K562 (cell line): ENCODE results near the gene MBNL1. TPM values are rescaled to one million over a fixed set of nuclear protein-coding genes. Genes with fewer than 3 reads are reported as not detected.
A peak's percentile ranks its signal among the peaks of the same experiment; 100 is the strongest.

Source experiments
- CEBPG ChIP-seq, 3 experiments: fragments of 200-800 bp in 1 of 3; sonication (Bioruptor generic) in 1 of 3; sonication (generic) in 1 of 3; formaldehyde crosslinking in 1 of 3; IDR thresholded peaks in 2 of 3; conservative IDR thresholded peaks in 1 of 3; 2 replicates each; pipeline versions ENCODE4 v1.6.1 to v1.8.0; 2016 to 2022; ENCODE audit warnings: missing compliant biosample characterization in 2 of 3, missing genetic modification characterization in 2 of 3, mild to moderate bottlenecking in 1 of 3, missing genetic modification reagents in 1 of 3
- CHAMP1 ChIP-seq: fragments of 450-650 bp; IDR thresholded peaks from 2 replicates; pipeline ENCODE4 v1.6.1; 2016; ENCODE audit warnings: mild to moderate bottlenecking
- ELF4 ChIP-seq: fragments of 450-650 bp; formaldehyde crosslinking; IDR thresholded peaks from 2 replicates; pipeline ENCODE4 v1.4.0; 2022; ENCODE audit warnings: missing genetic modification characterization
- GABPB2 ChIP-seq: fragments of 250-450 bp; sonication (Bioruptor Pico); conservative IDR thresholded peaks from 2 replicates; pipeline ENCODE4 v1.5.1; 2021; ENCODE audit warnings: mild to moderate bottlenecking
- KLF13 ChIP-seq: fragments of 450-650 bp; IDR thresholded peaks from 2 replicates; pipeline ENCODE4 v1.6.1; 2016; ENCODE audit warnings: missing genetic modification characterization, low read depth, mild to moderate bottlenecking, missing compliant biosample characterization, moderate library complexity, borderline replicate concordance
- MYNN ChIP-seq, 2 experiments: sonication (generic); formaldehyde crosslinking in 1 of 2; IDR thresholded peaks; 2 replicates each; pipeline versions ENCODE4 v1.5.0 to v1.6.1; 2016 to 2020; ENCODE audit warnings: antibody characterized with exemption in 1 of 2, missing genetic modification reagents in 1 of 2
- POU5F1 ChIP-seq: fragments of 150-350 bp; IDR thresholded peaks from 2 replicates; pipeline ENCODE4 v1.6.1; 2014; ENCODE audit warnings: borderline replicate concordance, low read length, low read depth, mild to moderate bottlenecking; ENCODE audit not compliant: partially characterized antibody
- RFX1 ChIP-seq: fragments of 450-650 bp; IDR thresholded peaks from 2 replicates; pipeline ENCODE4 v1.6.1; 2016; ENCODE audit warnings: mild to moderate bottlenecking, moderate library complexity
- TFAP4 ChIP-seq: sonication (generic); formaldehyde crosslinking; IDR thresholded peaks from 2 replicates; pipeline ENCODE4 v1.8.0; 2022; ENCODE audit warnings: missing genetic modification reagents, mild to moderate bottlenecking, moderate library complexity, borderline replicate concordance
- THRA ChIP-seq: fragments of 450-650 bp; IDR thresholded peaks from 2 replicates; pipeline ENCODE4 v1.6.1; 2017; ENCODE audit warnings: mild to moderate bottlenecking, moderate library complexity
- ZNF512 ChIP-seq: IDR thresholded peaks from 2 replicates; pipeline ENCODE4 v1.6.1; 2016; ENCODE audit warnings: missing genetic modification characterization, missing compliant biosample characterization
- polyA plus RNA-seq, 8 experiments: library from polyadenylated mRNA; depleted of rRNA in 4 of 8; stranded (reverse) in 5 of 8; unstranded in 3 of 8; fragments of >200 nt; fragmentation: Nextera tagmentation in 2 of 8; fragmentation: Illumina TruSeq in 1 of 8; extraction: Ambion mirVana in 2 of 8; extraction: Trizol in 1 of 8; gene quantifications; 2 replicates each; pipeline versions ENCODE4 v1.2.1 to v1.2.3, GENCODE V29; 2011 to 2014; ENCODE audit warnings: inconsistent platforms in 1 of 8, missing spikeins in 1 of 8
- total RNA-seq, 7 experiments: library from RNA; depleted of rRNA in 6 of 7; stranded (reverse); fragments of >200 nt in 6 of 7; fragmentation: Illumina TruSeq in 2 of 7; extraction: Trizol in 2 of 7; gene quantifications; 2 replicates each; pipeline versions ENCODE4 v1.2.1 to v1.2.3, GENCODE V29; 2011 to 2021; ENCODE audit warnings: low replicate concordance in 1 of 7
- TF ChIP-seq, protein P1 (sequence below): fragments of 150-350 bp; conservative IDR thresholded peaks from 2 replicates; pipeline ENCODE4 v1.6.1; 2014; ENCODE audit warnings: low read length
- TF ChIP-seq, protein P2 (sequence below): sonication (generic); formaldehyde crosslinking; IDR thresholded peaks from 2 replicates; pipeline ENCODE4 v1.8.0; 2023; ENCODE audit warnings: mild to moderate bottlenecking, missing genetic modification reagents

Gene MBNL1
- total and polyA plus RNA-seq, 9 of the 15 experiments (the other 6 are each of a cell fraction or from before 2014, with no cell fraction given) = 70.3 to 243 (median 220) TPM

DNA sequence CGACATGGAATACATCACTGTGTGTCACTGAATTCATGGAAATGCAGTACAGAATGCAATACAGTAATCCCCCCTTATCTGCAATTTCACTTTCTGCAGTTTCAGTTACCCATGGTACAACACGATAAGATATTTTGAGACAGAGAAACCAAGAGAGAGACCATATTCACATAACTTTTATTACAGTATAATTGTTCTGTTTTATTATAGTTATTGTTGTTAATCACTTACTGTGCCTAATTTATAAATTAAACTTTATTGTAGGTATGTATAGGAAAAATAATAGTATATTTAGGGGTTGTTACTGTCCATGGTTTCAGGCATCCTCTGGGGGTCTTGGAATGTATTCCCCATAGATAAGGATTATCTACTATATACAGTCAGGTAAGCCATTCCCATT lies 61.8 kb downstream of the MBNL1 start (continued):
- TF ChIP-seq KLF13 (tag) = no peak
- no peak for TF ChIP-seq THRA
- TF ChIP-seq GABPB2 (CRISPR knock-in tag) = no peak
- TF ChIP-seq ZNF512 (tag) = no peak
- TF ChIP-seq POU5F1 = no peak
- TF ChIP-seq MYNN (IDR thresholded peaks at IDR 0.05) = no peak
- TF ChIP-seq MYNN (CRISPR knock-in tag; IDR thresholded peaks at IDR 0.05) = no peak
- no peak for TF ChIP-seq ELF4 (CRISPR knock-in tag)
- no peak for TF ChIP-seq CEBPG (CRISPR knock-in tag; IDR thresholded peaks at IDR 0.05)
- no peak for TF ChIP-seq CEBPG (tag; conservative IDR thresholded peaks at IDR 0.05 in 1 of 2, IDR thresholded peaks at IDR 0.05 in 1 of 2)
- TF ChIP-seq RFX1 = no peak
- TF ChIP-seq, protein P1, sequence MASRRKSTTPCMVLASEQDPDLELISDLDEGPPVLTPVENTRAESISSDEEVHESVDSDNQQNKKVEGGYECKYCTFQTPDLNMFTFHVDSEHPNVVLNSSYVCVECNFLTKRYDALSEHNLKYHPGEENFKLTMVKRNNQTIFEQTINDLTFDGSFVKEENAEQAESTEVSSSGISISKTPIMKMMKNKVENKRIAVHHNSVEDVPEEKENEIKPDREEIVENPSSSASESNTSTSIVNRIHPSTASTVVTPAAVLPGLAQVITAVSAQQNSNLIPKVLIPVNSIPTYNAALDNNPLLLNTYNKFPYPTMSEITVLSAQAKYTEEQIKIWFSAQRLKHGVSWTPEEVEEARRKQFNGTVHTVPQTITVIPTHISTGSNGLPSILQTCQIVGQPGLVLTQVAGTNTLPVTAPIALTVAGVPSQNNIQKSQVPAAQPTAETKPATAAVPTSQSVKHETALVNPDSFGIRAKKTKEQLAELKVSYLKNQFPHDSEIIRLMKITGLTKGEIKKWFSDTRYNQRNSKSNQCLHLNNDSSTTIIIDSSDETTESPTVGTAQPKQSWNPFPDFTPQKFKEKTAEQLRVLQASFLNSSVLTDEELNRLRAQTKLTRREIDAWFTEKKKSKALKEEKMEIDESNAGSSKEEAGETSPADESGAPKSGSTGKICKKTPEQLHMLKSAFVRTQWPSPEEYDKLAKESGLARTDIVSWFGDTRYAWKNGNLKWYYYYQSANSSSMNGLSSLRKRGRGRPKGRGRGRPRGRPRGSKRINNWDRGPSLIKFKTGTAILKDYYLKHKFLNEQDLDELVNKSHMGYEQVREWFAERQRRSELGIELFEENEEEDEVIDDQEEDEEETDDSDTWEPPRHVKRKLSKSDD = no peak
- peak; percentile 86 for TF ChIP-seq CHAMP1
- TF ChIP-seq TFAP4 (CRISPR knock-in tag) = no peak
- TF ChIP-seq, protein P2, sequence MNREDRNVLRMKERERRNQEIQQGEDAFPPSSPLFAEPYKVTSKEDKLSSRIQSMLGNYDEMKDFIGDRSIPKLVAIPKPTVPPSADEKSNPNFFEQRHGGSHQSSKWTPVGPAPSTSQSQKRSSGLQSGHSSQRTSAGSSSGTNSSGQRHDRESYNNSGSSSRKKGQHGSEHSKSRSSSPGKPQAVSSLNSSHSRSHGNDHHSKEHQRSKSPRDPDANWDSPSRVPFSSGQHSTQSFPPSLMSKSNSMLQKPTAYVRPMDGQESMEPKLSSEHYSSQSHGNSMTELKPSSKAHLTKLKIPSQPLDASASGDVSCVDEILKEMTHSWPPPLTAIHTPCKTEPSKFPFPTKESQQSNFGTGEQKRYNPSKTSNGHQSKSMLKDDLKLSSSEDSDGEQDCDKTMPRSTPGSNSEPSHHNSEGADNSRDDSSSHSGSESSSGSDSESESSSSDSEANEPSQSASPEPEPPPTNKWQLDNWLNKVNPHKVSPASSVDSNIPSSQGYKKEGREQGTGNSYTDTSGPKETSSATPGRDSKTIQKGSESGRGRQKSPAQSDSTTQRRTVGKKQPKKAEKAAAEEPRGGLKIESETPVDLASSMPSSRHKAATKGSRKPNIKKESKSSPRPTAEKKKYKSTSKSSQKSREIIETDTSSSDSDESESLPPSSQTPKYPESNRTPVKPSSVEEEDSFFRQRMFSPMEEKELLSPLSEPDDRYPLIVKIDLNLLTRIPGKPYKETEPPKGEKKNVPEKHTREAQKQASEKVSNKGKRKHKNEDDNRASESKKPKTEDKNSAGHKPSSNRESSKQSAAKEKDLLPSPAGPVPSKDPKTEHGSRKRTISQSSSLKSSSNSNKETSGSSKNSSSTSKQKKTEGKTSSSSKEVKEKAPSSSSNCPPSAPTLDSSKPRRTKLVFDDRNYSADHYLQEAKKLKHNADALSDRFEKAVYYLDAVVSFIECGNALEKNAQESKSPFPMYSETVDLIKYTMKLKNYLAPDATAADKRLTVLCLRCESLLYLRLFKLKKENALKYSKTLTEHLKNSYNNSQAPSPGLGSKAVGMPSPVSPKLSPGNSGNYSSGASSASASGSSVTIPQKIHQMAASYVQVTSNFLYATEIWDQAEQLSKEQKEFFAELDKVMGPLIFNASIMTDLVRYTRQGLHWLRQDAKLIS (CRISPR knock-in tag) = no peak
